HepG2 (cell line): ENCODE results near the gene MFN2. TPM values are rescaled to one million over a fixed set of nuclear protein-coding genes. Genes with fewer than 3 reads are reported as not detected.
A peak's percentile ranks its signal among the peaks of the same experiment; 100 is the strongest.

Experiments used
- ATF7 ChIP-seq, 2 experiments: fragments of 450-650 bp in 1 of 2; sonication (generic) in 1 of 2; formaldehyde crosslinking in 1 of 2; IDR thresholded peaks; 2 replicates each; pipeline versions ENCODE4 v1.4.0 to v1.6.1; 2016 to 2020; ENCODE audit warnings: antibody characterized with exemption in 1 of 2, mild to moderate bottlenecking in 1 of 2, missing genetic modification reagents in 1 of 2
- CREBL2 ChIP-seq: sonication (generic); formaldehyde crosslinking; IDR thresholded peaks from 2 replicates; pipeline ENCODE4 v1.8.1; 2023; ENCODE audit warnings: missing genetic modification reagents, mild to moderate bottlenecking, borderline replicate concordance
- DMAP1 ChIP-seq: IDR thresholded peaks from 2 replicates; pipeline ENCODE4 v1.6.1; 2016
- EHMT2 ChIP-seq: fragments of 200-600 bp; sonication (generic); IDR thresholded peaks from 2 replicates; pipeline ENCODE4 v1.7.0; 2017; ENCODE audit warnings: antibody characterized with exemption, low read depth, low read length, borderline replicate concordance
- HDAC6 ChIP-seq: fragments of 200-600 bp; sonication (generic); IDR thresholded peaks from 2 replicates; pipeline ENCODE4 v1.7.0; 2017; ENCODE audit warnings: mild to moderate bottlenecking, antibody characterized with exemption, low read length, low read depth
- IRF2 ChIP-seq: IDR thresholded peaks from 2 replicates; pipeline ENCODE4 v1.6.1; 2018; ENCODE audit warnings: missing genetic modification reagents, missing compliant biosample characterization
- KLF15 ChIP-seq: sonication (generic); formaldehyde crosslinking; IDR thresholded peaks from 2 replicates; pipeline ENCODE4 v1.8.1; 2023; ENCODE audit warnings: borderline replicate concordance, mild to moderate bottlenecking, inconsistent platforms, missing genetic modification reagents, mixed read lengths
- PRDM15 ChIP-seq: sonication (generic); formaldehyde crosslinking; IDR thresholded peaks from 2 replicates; pipeline ENCODE4 v1.4.0; 2020; ENCODE audit warnings: missing genetic modification reagents
- SAP130 ChIP-seq: IDR thresholded peaks from 2 replicates; pipeline ENCODE4 v1.6.1; 2016; ENCODE audit warnings: low read depth
- SRF ChIP-seq: IDR thresholded peaks from 2 replicates; pipeline ENCODE4 v1.6.1; 2011; ENCODE audit warnings: mild to moderate bottlenecking, low read depth, low read length, moderate library complexity
- SYNCRIP ChIP-seq: fragments of 200-400 bp; formaldehyde crosslinking; IDR thresholded peaks from 2 replicates; pipeline ENCODE4 v1.6.1; 2018; ENCODE audit warnings: mild to moderate bottlenecking, low read depth, low read length; ENCODE audit not compliant: insufficient read depth
- TBL1XR1 ChIP-seq: fragments of 150-350 bp; IDR thresholded peaks from 2 replicates; pipeline ENCODE4 v1.6.1; 2014; ENCODE audit warnings: borderline replicate concordance, low read length; ENCODE audit not compliant: partially characterized antibody
- ZNF251 ChIP-seq: sonication (generic); formaldehyde crosslinking; IDR thresholded peaks from 2 replicates; pipeline ENCODE4 v1.9.0; 2021; ENCODE audit warnings: mild to moderate bottlenecking, missing genetic modification reagents
- ZNF557 ChIP-seq: sonication (generic); formaldehyde crosslinking; IDR thresholded peaks from 2 replicates; pipeline ENCODE4 v1.4.0; 2020; ENCODE audit warnings: missing genetic modification reagents
- ZNF597 ChIP-seq: sonication (generic); formaldehyde crosslinking; IDR thresholded peaks from 2 replicates; pipeline ENCODE4 v1.5.0; 2020; ENCODE audit warnings: missing genetic modification reagents
- ZNF768 ChIP-seq: sonication (generic); formaldehyde crosslinking; IDR thresholded peaks from 2 replicates; pipeline ENCODE4 v1.4.0; 2020; ENCODE audit warnings: missing genetic modification reagents
- polyA plus RNA-seq, 8 experiments: library from polyadenylated mRNA; depleted of rRNA in 3 of 8; stranded (reverse) in 7 of 8; unstranded in 1 of 8; fragments of >200 nt; fragmentation: Illumina TruSeq in 4 of 8; extraction: Trizol in 4 of 8; gene quantifications; 2 replicates each; pipeline versions ENCODE4 v1.2.1 to v1.2.3, GENCODE V29; 2011 to 2016; ENCODE audit warnings: low read depth in 4 of 8, missing spikeins in 1 of 8, mixed read lengths in 1 of 8; ENCODE audit not compliant: insufficient read depth in 1 of 8
- total RNA-seq, 5 experiments: library from RNA; depleted of rRNA; stranded (reverse); fragments of >200 nt; fragmentation: Illumina TruSeq; extraction: Trizol; gene quantifications; 2 replicates each; pipeline ENCODE4 v1.2.3, GENCODE V29; 2016; ENCODE audit warnings: low read depth in 1 of 5
- TF ChIP-seq, protein P1 (sequence below): sonication (generic); formaldehyde crosslinking; conservative IDR thresholded peaks from 2 replicates; pipeline ENCODE4 v1.8.0; 2022; ENCODE audit warnings: missing genetic modification reagents
- TF ChIP-seq, protein P2 (sequence below): sonication (generic); formaldehyde crosslinking; IDR thresholded peaks from 2 replicates; pipeline ENCODE4 v1.5.0; 2020; ENCODE audit warnings: missing genetic modification reagents
- TF ChIP-seq, protein P3 (sequence below): sonication (generic); formaldehyde crosslinking; IDR thresholded peaks from 2 replicates; pipeline ENCODE4 v1.5.0; 2020; ENCODE audit warnings: mild to moderate bottlenecking, missing genetic modification reagents

The MFN2 gene
- total and polyA plus RNA-seq, 2 of the 13 experiments (the other 11 are each of a cell fraction or from before 2014, with no cell fraction given) = 38.7 to 60.9 TPM

- TF ChIP-seq ZNF597 (CRISPR knock-in tag) (no peak), ZNF557 (CRISPR knock-in tag) (no peak), SAP130 (CRISPR knock-in tag) (peak; percentile 50), DMAP1 (CRISPR knock-in tag) (no peak), ZNF768 (CRISPR knock-in tag) (peak; percentile 97), EHMT2 (no peak), PRDM15 (CRISPR knock-in tag) (no peak), CREBL2 (CRISPR knock-in tag) (no peak), KLF15 (CRISPR knock-in tag) (no peak), ATF7 (IDR thresholded peaks at IDR 0.05) (no peak), ATF7 (CRISPR knock-in tag; IDR thresholded peaks at IDR 0.05) (no peak), TBL1XR1 (no peak), ZNF251 (CRISPR knock-in tag) (no peak), IRF2 (CRISPR knock-in tag) (no peak), SRF (no peak), HDAC6 (no peak), SYNCRIP (no peak)
- TF ChIP-seq, protein P1, sequence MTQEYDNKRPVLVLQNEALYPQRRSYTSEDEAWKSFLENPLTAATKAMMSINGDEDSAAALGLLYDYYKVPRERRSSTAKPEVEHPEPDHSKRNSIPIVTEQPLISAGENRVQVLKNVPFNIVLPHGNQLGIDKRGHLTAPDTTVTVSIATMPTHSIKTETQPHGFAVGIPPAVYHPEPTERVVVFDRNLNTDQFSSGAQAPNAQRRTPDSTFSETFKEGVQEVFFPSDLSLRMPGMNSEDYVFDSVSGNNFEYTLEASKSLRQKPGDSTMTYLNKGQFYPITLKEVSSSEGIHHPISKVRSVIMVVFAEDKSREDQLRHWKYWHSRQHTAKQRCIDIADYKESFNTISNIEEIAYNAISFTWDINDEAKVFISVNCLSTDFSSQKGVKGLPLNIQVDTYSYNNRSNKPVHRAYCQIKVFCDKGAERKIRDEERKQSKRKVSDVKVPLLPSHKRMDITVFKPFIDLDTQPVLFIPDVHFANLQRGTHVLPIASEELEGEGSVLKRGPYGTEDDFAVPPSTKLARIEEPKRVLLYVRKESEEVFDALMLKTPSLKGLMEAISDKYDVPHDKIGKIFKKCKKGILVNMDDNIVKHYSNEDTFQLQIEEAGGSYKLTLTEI (CRISPR knock-in tag) = no peak
- TF ChIP-seq, protein P2, sequence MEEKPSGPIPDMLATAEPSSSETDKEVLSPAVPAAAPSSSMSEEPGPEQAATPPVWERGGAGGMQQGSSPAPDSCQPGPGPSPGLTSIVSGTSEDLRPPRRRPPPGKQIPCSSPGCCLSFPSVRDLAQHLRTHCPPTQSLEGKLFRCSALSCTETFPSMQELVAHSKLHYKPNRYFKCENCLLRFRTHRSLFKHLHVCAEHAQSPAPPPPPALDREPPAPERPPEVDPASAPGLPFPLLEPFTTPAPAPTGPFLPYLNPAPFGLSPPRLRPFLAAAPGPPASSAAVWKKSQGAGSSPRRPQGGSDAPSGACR = no peak
- TF ChIP-seq, protein P3, sequence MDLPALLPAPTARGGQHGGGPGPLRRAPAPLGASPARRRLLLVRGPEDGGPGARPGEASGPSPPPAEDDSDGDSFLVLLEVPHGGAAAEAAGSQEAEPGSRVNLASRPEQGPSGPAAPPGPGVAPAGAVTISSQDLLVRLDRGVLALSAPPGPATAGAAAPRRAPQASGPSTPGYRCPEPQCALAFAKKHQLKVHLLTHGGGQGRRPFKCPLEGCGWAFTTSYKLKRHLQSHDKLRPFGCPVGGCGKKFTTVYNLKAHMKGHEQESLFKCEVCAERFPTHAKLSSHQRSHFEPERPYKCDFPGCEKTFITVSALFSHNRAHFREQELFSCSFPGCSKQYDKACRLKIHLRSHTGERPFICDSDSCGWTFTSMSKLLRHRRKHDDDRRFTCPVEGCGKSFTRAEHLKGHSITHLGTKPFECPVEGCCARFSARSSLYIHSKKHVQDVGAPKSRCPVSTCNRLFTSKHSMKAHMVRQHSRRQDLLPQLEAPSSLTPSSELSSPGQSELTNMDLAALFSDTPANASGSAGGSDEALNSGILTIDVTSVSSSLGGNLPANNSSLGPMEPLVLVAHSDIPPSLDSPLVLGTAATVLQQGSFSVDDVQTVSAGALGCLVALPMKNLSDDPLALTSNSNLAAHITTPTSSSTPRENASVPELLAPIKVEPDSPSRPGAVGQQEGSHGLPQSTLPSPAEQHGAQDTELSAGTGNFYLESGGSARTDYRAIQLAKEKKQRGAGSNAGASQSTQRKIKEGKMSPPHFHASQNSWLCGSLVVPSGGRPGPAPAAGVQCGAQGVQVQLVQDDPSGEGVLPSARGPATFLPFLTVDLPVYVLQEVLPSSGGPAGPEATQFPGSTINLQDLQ (CRISPR knock-in tag) = no peak
Measured at GRCh38 chr1:11940260-11940921, 39.9 kb upstream of the MFN2 start (continued).
